GM19467 (cell line): ENCODE measurements around the gene SPATA2.
"Not testable (repeated sequence)": the region's sequence is repeated elsewhere in the genome, so short reads cannot be mapped to it uniquely, and the experiment has no call there.

Experiments used
- ATAC-seq: cut with Tn5 transposase; IDR thresholded peaks from one replicate; pipeline ENCODE4 v1.9.1; 2021; ENCODE audit warnings: mild to moderate bottlenecking, moderate library complexity; ENCODE audit not compliant: unreplicated experiment

SPATA2 gene

GRCh38 chr20:49906101-49906604, 9.2 kb downstream of the SPATA2 start:
- no peak for ATAC-seq

- no peak for ATAC-seq
These were observed 9.8 kb downstream of the SPATA2 start for GRCh38 chr20:49905415-49906091.

- ATAC-seq, result no peak
These were observed 10.7 kb downstream of the SPATA2 start for GRCh38 chr20:49904440-49905214.

GRCh38 chr20:49901588-49901987, 13.7 kb downstream of the SPATA2 start:
- no peak for ATAC-seq

- ATAC-seq, result no peak
These were observed 15.6 kb downstream of the SPATA2 start for GRCh38 chr20:49899541-49900383.

- ATAC-seq, result no peak
These were observed 19.1 kb downstream of the SPATA2 start for GRCh38 chr20:49896204-49896603.

GRCh38 chr20:49895474-49896093, 19.7 kb downstream of the SPATA2 start:
- not testable (repeated sequence) for ATAC-seq

- no peak for ATAC-seq
These were observed 21.3 kb downstream of the SPATA2 start for GRCh38 chr20:49894073-49894470.

- no peak for ATAC-seq
These were observed 21.9 kb downstream of the SPATA2 start for GRCh38 chr20:49893242-49894072.

- no peak for ATAC-seq
These were observed 22.5 kb downstream of the SPATA2 start for GRCh38 chr20:49892817-49893216.

- no peak for ATAC-seq
These were observed 23.1 kb downstream of the SPATA2 start for GRCh38 chr20:49892260-49892659.

- ATAC-seq, result no peak
These were observed 23.7 kb downstream of the SPATA2 start for GRCh38 chr20:49891476-49892110.

GRCh38 chr20:49890471-49891361, 24.6 kb downstream of the SPATA2 start:
- no peak for ATAC-seq

- ATAC-seq, result no peak
These were observed 25.4 kb downstream of the SPATA2 start for GRCh38 chr20:49889935-49890333.

GRCh38 chr20:49889001-49889934, 26.1 kb downstream of the SPATA2 start:
- no peak for ATAC-seq

GRCh38 chr20:49888212-49889000, 26.9 kb downstream of the SPATA2 start:
- no peak for ATAC-seq
